CD14-positive monocyte (primary cell): ENCODE measurements around the gene ITSN1. TPM values are rescaled to one million over a fixed set of nuclear protein-coding genes. Genes with fewer than 3 reads are reported as not detected.

Source experiments
- DNase-seq, 3 donors: peaks; one replicate each; pipeline ENCODE4 v3.0.0-alpha.2; 2011 to 2022
- H2AFZ ChIP-seq: 2 replicates; pipeline ENCODE4 v1.6.0; 2012; ENCODE audit warnings: mild to moderate bottlenecking, low read depth, low read length, inconsistent platforms; ENCODE audit not compliant: insufficient read depth, poor library complexity, severe bottlenecking
- H3K27ac ChIP-seq, 2 donors: 1 replicate in 1 of 2; 2 replicates in 1 of 2; pipeline ENCODE4 v1.5.1; 2012 to 2013; ENCODE audit warnings: low read length in 2 of 2, control low read depth in 1 of 2, inconsistent platforms in 1 of 2, low read depth in 1 of 2, mild to moderate bottlenecking in 1 of 2
- H3K27me3 ChIP-seq, 2 donors: one replicate each; pipeline versions ENCODE4 v1.6.0 to v1.6.1; 2011 to 2013; ENCODE audit warnings: low read length in 2 of 2; ENCODE audit not compliant: control insufficient read depth in 2 of 2, insufficient read depth in 2 of 2
- H3K36me3 ChIP-seq, 2 donors: replicated peaks in 1 of 2; 1 replicate in 1 of 2; 2 replicates in 1 of 2; pipeline versions ENCODE4 v1.5.1 to v1.6.1; 2012 to 2013; ENCODE audit warnings: low read length in 2 of 2, control low read depth in 1 of 2, inconsistent platforms in 1 of 2, mild to moderate bottlenecking in 1 of 2; ENCODE audit not compliant: insufficient read depth in 2 of 2, control insufficient read depth in 1 of 2
- H3K4me1 ChIP-seq, 2 donors: 1 replicate in 1 of 2; 2 replicates in 1 of 2; pipeline versions ENCODE4 v1.5.1 to v1.6.1; 2012 to 2013; ENCODE audit warnings: low read length in 2 of 2, control low read depth in 1 of 2, inconsistent platforms in 1 of 2, mild to moderate bottlenecking in 1 of 2, moderate library complexity in 1 of 2; ENCODE audit not compliant: insufficient read depth in 2 of 2, control insufficient read depth in 1 of 2
- H3K4me2 ChIP-seq: replicated peaks from 2 replicates; pipeline ENCODE3; 2012; ENCODE audit warnings: low read length, moderate library complexity, mild to moderate bottlenecking; ENCODE audit not compliant: poor library complexity, severe bottlenecking; ENCODE audit errors: extremely low read depth
- H3K4me3 ChIP-seq, 3 experiments: fragments of 200-600 bp in 1 of 3; sonication (generic) in 1 of 3; replicated peaks in 1 of 3; 1 replicate in 2 of 3; 2 replicates in 1 of 3; pipeline ENCODE4 v1.5.1; 2011 to 2013; ENCODE audit warnings: low read length in 3 of 3, mild to moderate bottlenecking in 3 of 3, control low read depth in 2 of 3, low read depth in 2 of 3, inconsistent platforms in 1 of 3, moderate library complexity in 1 of 3
- H3K79me2 ChIP-seq: 2 replicates; pipeline ENCODE4 v1.6.0; 2012; ENCODE audit warnings: mild to moderate bottlenecking, control low read depth, inconsistent platforms, low read length, moderate library complexity; ENCODE audit not compliant: insufficient read depth
- H3K9ac ChIP-seq: 2 replicates; pipeline ENCODE4 v1.6.0; 2017; ENCODE audit warnings: low read length, mild to moderate bottlenecking; ENCODE audit not compliant: insufficient read depth, poor library complexity, severe bottlenecking
- H3K9me3 ChIP-seq, 2 donors: replicated peaks in 1 of 2; 1 replicate in 1 of 2; 2 replicates in 1 of 2; pipeline versions ENCODE4 v1.5.1 to v1.6.1; 2012 to 2013; ENCODE audit warnings: low read length in 2 of 2, control low read depth in 1 of 2; ENCODE audit not compliant: control insufficient read depth in 1 of 2, insufficient read depth in 1 of 2
- H4K20me1 ChIP-seq: 2 replicates; pipeline ENCODE4 v1.6.0; 2012; ENCODE audit warnings: mild to moderate bottlenecking, low read length, control low read depth, moderate library complexity; ENCODE audit not compliant: insufficient read depth
- H3K27ac Mint-ChIP-seq, 7 donors: one replicate each; pipeline ENCODE4 v1.8.0; 2020; ENCODE audit warnings: mild to moderate bottlenecking in 7 of 7, mixed read lengths in 7 of 7, moderate library complexity in 6 of 7, inconsistent platforms in 2 of 7
- H3K27me3 Mint-ChIP-seq, 3 donors: one replicate each; pipeline ENCODE4 v1.8.0; 2021 to 2022; ENCODE audit warnings: low read depth in 3 of 3, mild to moderate bottlenecking in 3 of 3, mixed read lengths in 3 of 3, moderate library complexity in 3 of 3, inconsistent platforms in 1 of 3
- H3K36me3 Mint-ChIP-seq, 2 donors: one replicate each; pipeline ENCODE4 v1.8.0; 2020; ENCODE audit warnings: mixed read lengths in 2 of 2, inconsistent platforms in 1 of 2, mild to moderate bottlenecking in 1 of 2
- H3K4me1 Mint-ChIP-seq: one replicate; pipeline ENCODE4 v1.8.0; 2020; ENCODE audit warnings: mild to moderate bottlenecking, mixed read lengths
- H3K4me3 Mint-ChIP-seq, 2 donors: one replicate each; pipeline ENCODE4 v1.8.0; 2020; ENCODE audit warnings: mild to moderate bottlenecking in 2 of 2, mixed read lengths in 2 of 2, moderate library complexity in 1 of 2
- H3K9me3 Mint-ChIP-seq, 7 donors: one replicate each; pipeline ENCODE4 v1.8.0; 2020 to 2022; ENCODE audit warnings: mixed read lengths in 7 of 7, mild to moderate bottlenecking in 6 of 7, moderate library complexity in 6 of 7, inconsistent platforms in 2 of 7
- WGBS: methylation state at CpG from one replicate; pipeline ENCODE4 v1.1.5; 2013; ENCODE audit warnings: missing lambda C conversion rate; ENCODE audit not compliant: insufficient coverage; 5-methylcytosine and 5-hydroxymethylcytosine counted together
- intact Hi-C, 2 donors: fragments of 100-400 bp; cut with micrococcal nuclease; formaldehyde crosslinking; loops; one replicate each; pipeline versions ENCODE4 v1.15.0 to v1.15.1; 2023
- polyA plus RNA-seq, 3 donors: library from polyadenylated mRNA; depleted of rRNA in 1 of 3; unstranded in 2 of 3; stranded (reverse) in 1 of 3; fragments of 300-500 nt in 2 of 3; fragments of >200 nt in 1 of 3; fragmentation: Illumina TruSeq in 2 of 3; gene quantifications; 1 replicate in 2 of 3; 2 replicates in 1 of 3; pipeline ENCODE4 v1.2.3, GENCODE V29; 2012 to 2021
- TF ChIP-seq, protein P1 (sequence below): fragments of 200-600 bp; IDR thresholded peaks from one replicate; pipeline ENCODE4 v1.8.0; 2022; ENCODE audit warnings: antibody characterized with exemption, mild to moderate bottlenecking

ITSN1 gene
- polyA plus RNA-seq, 3 donors, result 4.7 to 10.3 (median 5.1) TPM

DNA sequence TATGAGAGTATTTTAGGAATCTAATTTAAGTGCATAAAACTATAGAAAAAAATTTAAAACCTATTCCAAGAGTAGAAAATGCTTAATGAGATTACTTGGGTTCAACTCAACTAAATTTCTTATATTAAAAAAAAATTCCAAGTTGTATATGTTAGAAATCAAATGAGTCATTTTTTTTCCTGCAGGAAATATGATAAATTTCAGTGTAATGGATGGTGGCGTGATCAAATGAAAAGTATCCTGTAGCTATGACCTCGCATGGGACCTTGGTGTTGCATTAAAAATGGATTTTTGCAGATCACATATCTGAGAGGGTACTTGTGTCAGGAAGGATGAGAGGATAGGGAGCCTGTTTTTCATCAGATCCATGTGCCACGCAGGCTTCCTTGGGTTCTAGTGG, 255.4 kb downstream of the ITSN1 start:
- H3K4me3 ChIP-seq, result no peak overlapping the region
- H3K9me3 ChIP-seq, result no peaks in the 10 kb centered on the region
- no peak overlapping the region for H3K4me2 ChIP-seq
- WGBS, result 100% methylated on average over 3 of the region's 3 CpGs
- DNase-seq, result no peak
- H4K20me1 ChIP-seq, result no peaks in the 10 kb centered on the region
- peaks cover 8 to 9% of the 10 kb centered on the region in 2 donors for H3K4me1 ChIP-seq
- intact Hi-C loops, result no loop called here
- no peaks in the 10 kb centered on the region for H3K27me3 ChIP-seq
- Mint-ChIP-seq H3K27ac (no peak overlapping the region), H3K4me3 (no peak overlapping the region), H3K4me1 (peaks cover 13% of the 10 kb centered on the region), H3K9me3 (no peaks in the 10 kb centered on the region), H3K27me3 (peaks cover 3 to 8% (median 6%) of the 10 kb centered on the region in 3 donors), H3K36me3 (peaks cover 18 to 29% of the 10 kb centered on the region in 2 donors)
- H3K79me2 ChIP-seq, result no peaks in the 10 kb centered on the region
- H2AFZ ChIP-seq, result no peak overlapping the region
- TF ChIP-seq, protein P1, sequence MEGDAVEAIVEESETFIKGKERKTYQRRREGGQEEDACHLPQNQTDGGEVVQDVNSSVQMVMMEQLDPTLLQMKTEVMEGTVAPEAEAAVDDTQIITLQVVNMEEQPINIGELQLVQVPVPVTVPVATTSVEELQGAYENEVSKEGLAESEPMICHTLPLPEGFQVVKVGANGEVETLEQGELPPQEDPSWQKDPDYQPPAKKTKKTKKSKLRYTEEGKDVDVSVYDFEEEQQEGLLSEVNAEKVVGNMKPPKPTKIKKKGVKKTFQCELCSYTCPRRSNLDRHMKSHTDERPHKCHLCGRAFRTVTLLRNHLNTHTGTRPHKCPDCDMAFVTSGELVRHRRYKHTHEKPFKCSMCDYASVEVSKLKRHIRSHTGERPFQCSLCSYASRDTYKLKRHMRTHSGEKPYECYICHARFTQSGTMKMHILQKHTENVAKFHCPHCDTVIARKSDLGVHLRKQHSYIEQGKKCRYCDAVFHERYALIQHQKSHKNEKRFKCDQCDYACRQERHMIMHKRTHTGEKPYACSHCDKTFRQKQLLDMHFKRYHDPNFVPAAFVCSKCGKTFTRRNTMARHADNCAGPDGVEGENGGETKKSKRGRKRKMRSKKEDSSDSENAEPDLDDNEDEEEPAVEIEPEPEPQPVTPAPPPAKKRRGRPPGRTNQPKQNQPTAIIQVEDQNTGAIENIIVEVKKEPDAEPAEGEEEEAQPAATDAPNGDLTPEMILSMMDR, result no peak
- no peak overlapping the region for H3K9ac ChIP-seq
- H3K36me3 ChIP-seq, result peaks cover 10 to 37% of the 10 kb centered on the region in 2 donors
- H3K27ac ChIP-seq, result no peak overlapping the region

DNA sequence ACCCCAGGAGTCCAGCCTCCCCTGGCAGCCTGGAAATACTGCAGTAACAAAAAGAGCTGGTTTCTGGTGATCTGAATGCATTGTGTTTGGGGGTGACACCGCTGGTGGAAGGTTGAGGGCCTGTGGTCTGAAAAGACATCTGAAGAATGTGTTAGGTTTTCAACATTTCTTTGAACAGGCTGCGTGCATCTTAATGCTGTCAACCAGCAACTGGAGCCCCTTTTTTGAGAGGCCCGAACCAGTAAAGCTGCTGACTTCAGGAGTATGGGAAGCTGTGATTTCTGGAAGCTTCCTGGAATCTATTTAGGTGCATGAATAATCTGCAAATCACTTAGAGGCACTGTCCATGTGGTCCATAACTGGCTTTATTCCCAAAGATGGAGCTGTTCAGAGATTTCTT, 256.3 kb downstream of the ITSN1 start:
- Histone ChIP-seq H4K20me1 (no peaks in the 10 kb centered on the region), H3K79me2 (no peaks in the 10 kb centered on the region), H2AFZ (no peak overlapping the region), H3K9ac (no peak overlapping the region), H3K36me3 (peaks cover 18 to 45% of the 10 kb centered on the region in 2 donors), H3K4me3 (no peak overlapping the region), H3K4me1 (peaks cover 8 to 9% of the 10 kb centered on the region in 2 donors), H3K4me2 (no peak overlapping the region), H3K27ac (no peak overlapping the region), H3K9me3 (no peaks in the 10 kb centered on the region), H3K27me3 (no peaks in the 10 kb centered on the region)
- TF ChIP-seq, protein P1, result no peak
- 100% methylated on average over 2 of the region's 3 CpGs for WGBS
- Mint-ChIP-seq H3K9me3 (no peaks in the 10 kb centered on the region), H3K4me1 (peaks cover 13% of the 10 kb centered on the region), H3K27me3 (peaks cover 3 to 8% (median 6%) of the 10 kb centered on the region in 3 donors), H3K36me3 (peaks cover 27 to 38% of the 10 kb centered on the region in 2 donors), H3K4me3 (no peak overlapping the region), H3K27ac (no peak overlapping the region)
- intact Hi-C loops, result no loop called here
- no peak for DNase-seq
